Lung (tissue), 12 donors: Measurements from ENCODE around the gene IL36RN. TPM values are rescaled to one million over a fixed set of nuclear protein-coding genes. Genes with fewer than 3 reads are reported as not detected.

ENCODE experiments used
- ATAC-seq: fragments of 200-7000 bp; cut with Tn5 transposase; one replicate; pipeline ENCODE4 v1.9.1; 2020; ENCODE audit warnings: moderate number of reproducible peaks; ENCODE audit not compliant: insufficient read depth, low FRiP score
- DNase-seq, 3 donors: peaks; one replicate each; pipeline ENCODE4 v3.0.0-alpha.2; 2013 to 2017
- H3K27ac ChIP-seq, 2 donors: one replicate each; pipeline ENCODE4 v1.5.1; 2013; ENCODE audit warnings: mild to moderate bottlenecking in 2 of 2, moderate library complexity in 2 of 2, control low read depth in 1 of 2, inconsistent platforms in 1 of 2, low read depth in 1 of 2, low read length in 1 of 2
- H3K27me3 ChIP-seq, 3 donors: one replicate each; pipeline ENCODE4 v1.5.1; 2013; ENCODE audit warnings: low read length in 2 of 3; ENCODE audit not compliant: control insufficient read depth in 3 of 3, insufficient read depth in 3 of 3
- H3K36me3 ChIP-seq, 4 donors: one replicate each; pipeline ENCODE4 v1.5.1; 2013; ENCODE audit warnings: low read length in 4 of 4, mild to moderate bottlenecking in 1 of 4, moderate library complexity in 1 of 4; ENCODE audit not compliant: control insufficient read depth in 4 of 4, insufficient read depth in 4 of 4
- H3K4me1 ChIP-seq, 5 donors: one replicate each; pipeline ENCODE4 v1.5.1; 2013; ENCODE audit warnings: low read length in 5 of 5, mild to moderate bottlenecking in 2 of 5, moderate library complexity in 1 of 5; ENCODE audit not compliant: control insufficient read depth in 5 of 5, insufficient read depth in 5 of 5
- H3K4me3 ChIP-seq: one replicate; pipeline ENCODE4 v1.5.1; 2013; ENCODE audit warnings: mild to moderate bottlenecking, control low read depth, moderate library complexity
- H3K9ac ChIP-seq, 2 donors: one replicate each; pipeline ENCODE4 v1.5.1; 2013; ENCODE audit warnings: low read length in 2 of 2, control low read depth in 1 of 2; ENCODE audit not compliant: insufficient read depth in 1 of 2
- H3K9me3 ChIP-seq, 4 donors: one replicate each; pipeline ENCODE4 v1.5.1; 2013; ENCODE audit warnings: low read length in 3 of 4, mild to moderate bottlenecking in 1 of 4, moderate library complexity in 1 of 4; ENCODE audit not compliant: control insufficient read depth in 4 of 4, insufficient read depth in 3 of 4
- WGBS, 2 donors: extraction: QIAGEN DNeasy Blood & Tissue Kit; methylation state at CpG; one replicate each; pipeline ENCODE4 v1.1.7; 2013; 5-methylcytosine and 5-hydroxymethylcytosine counted together
- polyA plus RNA-seq, 2 donors: library from polyadenylated mRNA; stranded (reverse); fragments of 200-250 nt; gene quantifications; one replicate each; pipeline ENCODE4 v1.2.1, GENCODE V29; 2013
- total RNA-seq, 2 donors: library from RNA; depleted of rRNA in 1 of 2; stranded (reverse); fragments of >200 nt in 1 of 2; gene quantifications; one replicate each; pipeline ENCODE4 v1.2.1, GENCODE V29; 2014 to 2021
- TF ChIP-seq, protein P1 (sequence below): IDR thresholded peaks from 2 replicates; pipeline ENCODE4 v1.5.1; 2012; ENCODE audit warnings: mild to moderate bottlenecking; ENCODE audit errors: control extremely low read depth, extremely low read depth
- donor health status: control.
- donor health status: control.
- donor health status: Bipolar disorder and iron deficiency.
- donor health status: healthy.
- donor health status: DM: yes; HTN: yes; CAD: no.

The IL36RN gene
- total and polyA plus RNA-seq, 4 donors, result 0.01 to 0.09 TPM; not detected in 2

DNA sequence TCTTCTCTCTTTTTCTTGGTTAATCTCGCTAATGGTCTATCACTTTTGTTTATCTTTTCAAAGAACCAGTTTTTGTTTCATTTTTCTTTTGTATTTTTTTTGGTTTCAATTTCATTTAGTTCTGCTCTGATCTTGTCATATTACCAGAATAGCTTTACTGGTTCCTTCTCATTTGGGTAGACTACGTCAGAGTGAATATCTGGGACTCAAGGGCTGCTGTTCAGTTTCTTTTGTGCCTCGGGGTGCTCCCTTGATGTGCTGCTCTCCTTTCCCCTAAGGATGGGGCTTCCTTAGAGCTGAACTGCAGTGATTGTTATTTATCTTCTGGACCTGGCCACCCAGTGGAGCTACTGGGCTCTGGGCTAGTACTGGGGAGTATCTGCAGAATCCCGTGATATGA lies 39.0 kb downstream of the IL36RN start:
- TF ChIP-seq, protein P1, sequence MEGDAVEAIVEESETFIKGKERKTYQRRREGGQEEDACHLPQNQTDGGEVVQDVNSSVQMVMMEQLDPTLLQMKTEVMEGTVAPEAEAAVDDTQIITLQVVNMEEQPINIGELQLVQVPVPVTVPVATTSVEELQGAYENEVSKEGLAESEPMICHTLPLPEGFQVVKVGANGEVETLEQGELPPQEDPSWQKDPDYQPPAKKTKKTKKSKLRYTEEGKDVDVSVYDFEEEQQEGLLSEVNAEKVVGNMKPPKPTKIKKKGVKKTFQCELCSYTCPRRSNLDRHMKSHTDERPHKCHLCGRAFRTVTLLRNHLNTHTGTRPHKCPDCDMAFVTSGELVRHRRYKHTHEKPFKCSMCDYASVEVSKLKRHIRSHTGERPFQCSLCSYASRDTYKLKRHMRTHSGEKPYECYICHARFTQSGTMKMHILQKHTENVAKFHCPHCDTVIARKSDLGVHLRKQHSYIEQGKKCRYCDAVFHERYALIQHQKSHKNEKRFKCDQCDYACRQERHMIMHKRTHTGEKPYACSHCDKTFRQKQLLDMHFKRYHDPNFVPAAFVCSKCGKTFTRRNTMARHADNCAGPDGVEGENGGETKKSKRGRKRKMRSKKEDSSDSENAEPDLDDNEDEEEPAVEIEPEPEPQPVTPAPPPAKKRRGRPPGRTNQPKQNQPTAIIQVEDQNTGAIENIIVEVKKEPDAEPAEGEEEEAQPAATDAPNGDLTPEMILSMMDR, result no peak
- Histone ChIP-seq H3K4me1 (peaks cover 0 to 2% (median 0%) of the 10 kb centered on the region in 5 donors), H3K27me3 (no peaks in the 10 kb centered on the region), H3K27ac (no peak overlapping the region), H3K9me3 (peaks cover 0 to 5% (median 0%) of the 10 kb centered on the region in 4 donors), H3K36me3 (no peaks in the 10 kb centered on the region), H3K9ac (no peak overlapping the region), H3K4me3 (no peak overlapping the region)
- WGBS, 2 donors, result 76 to 86% methylated on average over 4 of the region's 4 CpGs
- ATAC-seq (no peak), DNase-seq (no peak)

DNA sequence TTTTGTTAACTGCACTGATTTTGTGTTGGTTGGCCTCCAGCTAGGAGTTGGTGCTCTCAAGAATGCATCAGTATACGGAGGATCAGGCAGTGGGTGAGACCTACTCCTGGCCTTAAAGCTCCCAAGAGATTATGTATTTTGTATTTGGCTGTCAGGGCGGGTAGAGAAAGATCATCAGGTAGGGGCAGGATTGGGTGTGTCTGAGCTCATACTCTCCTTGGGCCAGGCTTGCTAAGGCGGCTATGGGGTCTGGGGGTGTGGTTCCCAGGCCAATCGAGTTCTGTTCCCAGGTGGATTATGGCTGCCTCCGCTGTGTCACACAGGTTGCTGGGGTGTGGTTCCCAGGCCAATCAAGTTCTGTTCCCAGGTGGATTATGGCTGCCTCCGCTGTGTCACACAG lies 39.5 kb downstream of the IL36RN start:
- ATAC-seq (no peak), DNase-seq (no peak)
- Histone ChIP-seq H3K27me3 (no peaks in the 10 kb centered on the region), H3K9me3 (peaks cover 0 to 5% (median 0%) of the 10 kb centered on the region in 4 donors), H3K27ac (no peak overlapping the region), H3K9ac (no peak overlapping the region), H3K4me1 (peaks cover 0 to 2% (median 0%) of the 10 kb centered on the region in 5 donors), H3K4me3 (no peak overlapping the region), H3K36me3 (no peaks in the 10 kb centered on the region)
- 97 to 99% methylated on average over 6 of the region's 6 CpGs for WGBS, 2 donors
- TF ChIP-seq, protein P1, result no peak

DNA sequence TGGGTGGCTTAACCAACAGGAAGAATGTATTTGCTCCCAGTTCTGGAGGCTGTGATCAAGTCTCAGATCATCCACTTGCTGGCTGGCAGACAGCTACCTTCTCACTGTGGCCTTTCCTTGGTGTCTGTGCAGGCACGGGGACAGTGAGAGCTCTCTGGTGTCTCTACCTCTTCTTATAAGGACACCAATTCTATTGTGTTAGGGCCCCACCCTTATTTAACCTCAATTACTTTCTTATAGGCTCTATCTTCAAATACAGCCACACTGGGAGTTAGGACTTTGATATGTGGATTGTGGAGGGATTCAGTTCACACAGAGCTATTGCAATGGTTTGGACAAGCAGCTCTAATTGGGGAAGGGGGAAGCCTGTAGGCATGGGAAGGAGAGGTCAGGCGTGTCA lies 43.1 kb downstream of the IL36RN start:
- TF ChIP-seq, protein P1, result no peak
- Histone ChIP-seq H3K9me3 (peaks cover 0 to 5% (median 0%) of the 10 kb centered on the region in 4 donors), H3K27me3 (peaks cover 0 to 2% (median 0%) of the 10 kb centered on the region in 3 donors), H3K9ac (no peak overlapping the region), H3K36me3 (no peaks in the 10 kb centered on the region), H3K27ac (no peak overlapping the region), H3K4me1 (peaks cover 0 to 2% (median 0%) of the 10 kb centered on the region in 5 donors), H3K4me3 (no peak overlapping the region)
- DNase-seq (no peak), ATAC-seq (no peak)
- whole genome bisulfite sequencing, 2 donors, result 68 to 97% methylated on average over 2 of the region's 2 CpGs

DNA sequence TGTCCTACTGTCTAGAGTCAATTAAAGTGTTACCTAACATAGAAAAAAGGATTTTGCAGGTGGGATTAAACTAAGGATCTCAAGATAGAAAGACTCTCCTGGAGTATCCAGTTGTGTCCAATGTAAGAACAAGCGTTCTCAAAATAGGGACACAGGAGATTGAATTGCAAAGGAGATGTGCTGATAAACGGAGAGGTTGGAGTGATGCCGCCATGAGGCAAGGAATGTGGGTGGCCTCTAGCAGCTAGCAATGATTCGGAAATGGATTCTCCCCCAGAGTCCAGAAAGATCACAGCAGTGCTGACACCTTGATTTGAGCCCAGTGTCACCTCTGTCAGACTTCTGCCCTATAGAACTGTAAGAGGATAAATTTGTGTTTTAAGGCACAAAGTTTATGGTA lies 44.3 kb downstream of the IL36RN start:
- peaks cover 0 to 2% (median 0%) of the 10 kb centered on the region in 3 donors for H3K27me3 ChIP-seq
- TF ChIP-seq, protein P1, result no peak
- no peaks in the 10 kb centered on the region for H3K36me3 ChIP-seq
- no peaks in the 10 kb centered on the region for H3K4me1 ChIP-seq
- H3K9ac ChIP-seq, result no peak overlapping the region
- H3K4me3 ChIP-seq, result no peak overlapping the region
- no peak for ATAC-seq
- 92 to 96% methylated on average over 4 of the region's 4 CpGs for WGBS, 2 donors
- DNase-seq, result no peak
- H3K9me3 ChIP-seq, result peaks cover 0 to 5% (median 0%) of the 10 kb centered on the region in 4 donors
- no peak overlapping the region for H3K27ac ChIP-seq
